ENCODE results near the gene TRIM14. TPM values are rescaled to one million over a fixed set of nuclear protein-coding genes. Genes with fewer than 3 reads are reported as not detected.
A peak's percentile ranks its signal among the peaks of the same experiment; 100 is the strongest.

TRIM14 gene
- total and polyA plus RNA-seq, 2 of the 13 experiments (the other 11 are each of a cell fraction or from before 2014, with no cell fraction given), result 9.2 to 13.0 TPM

GRCh38 chr9:98150164-98150563, 31.1 kb upstream of the TRIM14 start (continued):
- TF ChIP-seq ZNF510 (CRISPR knock-in tag; IDR thresholded peaks at IDR 0.05; ENCODE audit: low read depth), result no peak
- no peak for TF ChIP-seq ETS1 (CRISPR knock-in tag; IDR thresholded peaks at IDR 0.05)
- no peak for TF ChIP-seq JUN (CRISPR knock-in tag; IDR thresholded peaks at IDR 0.05)
- TF ChIP-seq GLI4 (CRISPR knock-in tag; IDR thresholded peaks at IDR 0.05; ENCODE audit: borderline replicate concordance), result no peak
- no peak for TF ChIP-seq DR1 (CRISPR knock-in tag; IDR thresholded peaks at IDR 0.05)
- no peak; the same call in 1 of the 2 replicates for TF ChIP-seq NFYC (CRISPR knock-in tag; IDR thresholded peaks at IDR 0.05)
- peak; percentile 68; the same call in 1 of the 2 replicates for TF ChIP-seq RNF2 (conservative IDR thresholded peaks at IDR 0.05; ENCODE audit: low read depth)
- TF ChIP-seq ZNF282 (IDR thresholded peaks at IDR 0.05; ENCODE audit: partially characterized antibody), result no peak
- TF ChIP-seq ADNP (CRISPR knock-in tag; IDR thresholded peaks at IDR 0.05), result no peak
- TF ChIP-seq ZNF281 (CRISPR knock-in tag; IDR thresholded peaks at IDR 0.05; ENCODE audit: borderline replicate concordance), result peak; percentile 68; the same call in 1 of the 2 replicates
- TF ChIP-seq ZNF382 (CRISPR knock-in tag; IDR thresholded peaks at IDR 0.05; ENCODE audit: borderline replicate concordance), result no peak
- TF ChIP-seq ZNF703 (CRISPR knock-in tag; IDR thresholded peaks at IDR 0.05; ENCODE audit: borderline replicate concordance), result no peak
- 0 out of 2 replicates have a peak, but pooled peaks have one; percentile 34 for TF ChIP-seq SMAD3 (CRISPR knock-in tag; IDR thresholded peaks at IDR 0.05)
- TF ChIP-seq SP2 (CRISPR knock-in tag; IDR thresholded peaks at IDR 0.05), result no peak
- TF ChIP-seq ZNF383 (CRISPR knock-in tag; IDR thresholded peaks at IDR 0.05; ENCODE audit: borderline replicate concordance), result no peak
- TF ChIP-seq FOXA1 (IDR thresholded peaks at IDR 0.05), result no peak
- peak; percentile 37; the same call in 1 of the 2 replicates for TF ChIP-seq FOXA1 (CRISPR knock-in tag; IDR thresholded peaks at IDR 0.05)
- no peak for TF ChIP-seq WIZ (CRISPR knock-in tag; IDR thresholded peaks at IDR 0.05)
- no peak for TF ChIP-seq AGO2 (optimal IDR thresholded peaks at IDR 0.05; ENCODE audit: low read depth, low read length)
- no peak for TF ChIP-seq SYNCRIP (IDR thresholded peaks at IDR 0.05; ENCODE audit: insufficient read depth, low read depth, low read length)
- TF ChIP-seq HMGXB4 (CRISPR knock-in tag; IDR thresholded peaks at IDR 0.05; ENCODE audit: borderline replicate concordance in 1 of 2, low read depth in 1 of 2), result no peak
- peak; percentile 97 for TF ChIP-seq MAX (IDR thresholded peaks at IDR 0.05)
- no peak for TF ChIP-seq MBD4 (IDR thresholded peaks at IDR 0.05; ENCODE audit: borderline replicate concordance, low read length)
- no peak for TF ChIP-seq DMTF1 (CRISPR knock-in tag; IDR thresholded peaks at IDR 0.05)

Measured in HepG2 (cell line).